Effector memory CD4-positive, alpha-beta T cell (primary cell): Measurements from ENCODE around the gene TMA7.
A peak's percentile ranks its signal among the peaks of the same experiment; 100 is the strongest.

Experiments used
- DNase-seq, 3 donors: peaks; one replicate each; pipeline ENCODE4 v3.0.0-alpha.2; 2020
- H3K27ac ChIP-seq: 2 replicates; pipeline ENCODE4 v1.7.0; 2013; ENCODE audit warnings: mild to moderate bottlenecking, low read length, moderate library complexity; ENCODE audit not compliant: insufficient read depth, poor library complexity, severe bottlenecking
- H3K27me3 ChIP-seq: replicated peaks from 2 replicates; pipeline ENCODE4 v1.7.0; 2013; ENCODE audit warnings: mild to moderate bottlenecking, low read length; ENCODE audit not compliant: insufficient read depth, control insufficient read depth, poor library complexity, severe bottlenecking
- H3K36me3 ChIP-seq: 2 replicates; pipeline ENCODE4 v1.7.0; 2013; ENCODE audit warnings: mild to moderate bottlenecking, low read length, moderate library complexity; ENCODE audit not compliant: control insufficient read depth, insufficient read depth
- H3K4me1 ChIP-seq: 2 replicates; pipeline ENCODE4 v1.7.0; 2013; ENCODE audit warnings: low read length, mild to moderate bottlenecking; ENCODE audit not compliant: control insufficient read depth, insufficient read depth, poor library complexity, severe bottlenecking
- H3K4me3 ChIP-seq: 2 replicates; pipeline ENCODE4 v1.7.0; 2013; ENCODE audit warnings: low read length, low read depth, mild to moderate bottlenecking; ENCODE audit not compliant: insufficient read depth, poor library complexity, severe bottlenecking
- H3K9me3 ChIP-seq: 2 replicates; pipeline ENCODE4 v1.7.0; 2013; ENCODE audit warnings: mild to moderate bottlenecking, low read length, moderate library complexity; ENCODE audit not compliant: control insufficient read depth

Gene TMA7

GRCh38 chr3:48422681-48423080 lies 17.4 kb upstream of the TMA7 start:
- Histone ChIP-seq H3K9me3 (no peaks in the 10 kb centered on the region), H3K27ac (no peak overlapping the region), H3K4me1 (no peaks in the 10 kb centered on the region), H3K27me3 (no peaks in the 10 kb centered on the region), H3K4me3 (no peak overlapping the region), H3K36me3 (no peaks in the 10 kb centered on the region)
- DNase-seq = no peak

DNA sequence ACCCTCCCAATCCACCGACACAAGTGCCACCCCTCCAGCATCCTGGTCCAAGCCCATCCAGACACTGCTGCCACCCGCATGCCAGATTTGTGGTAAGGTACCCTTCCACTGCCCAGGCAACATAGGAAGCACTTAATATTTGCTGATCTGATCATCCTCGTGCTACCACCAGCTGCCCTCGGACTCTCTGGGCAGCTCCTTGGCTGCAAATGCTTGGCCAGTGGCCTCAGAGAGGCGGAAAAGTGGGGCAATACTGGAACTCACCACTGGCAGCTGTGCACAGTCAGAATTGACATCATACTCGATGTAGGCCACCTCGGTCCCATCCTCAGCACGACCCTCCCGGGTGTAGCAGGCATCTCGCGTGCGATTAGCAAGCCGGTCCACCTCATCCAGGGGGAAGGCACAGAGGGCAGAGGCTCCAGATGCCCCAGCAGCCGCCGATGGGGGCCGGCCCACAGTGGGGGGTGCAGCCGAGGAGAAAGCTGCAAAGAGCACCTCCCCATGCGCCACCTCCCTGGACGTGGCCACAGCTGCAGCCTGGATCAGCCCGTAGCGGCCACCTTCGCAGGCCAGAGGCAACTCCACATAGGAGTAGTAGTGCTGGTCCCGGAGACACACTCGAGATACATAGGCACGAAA lies 16.7 kb upstream of the TMA7 start:
- Histone ChIP-seq H3K4me3 (no peak overlapping the region), H3K27me3 (no peaks in the 10 kb centered on the region), H3K4me1 (peaks cover 2% of the 10 kb centered on the region), H3K36me3 (no peaks in the 10 kb centered on the region), H3K9me3 (no peaks in the 10 kb centered on the region), H3K27ac (no peak overlapping the region)
- DNase-seq = no peak

DNA sequence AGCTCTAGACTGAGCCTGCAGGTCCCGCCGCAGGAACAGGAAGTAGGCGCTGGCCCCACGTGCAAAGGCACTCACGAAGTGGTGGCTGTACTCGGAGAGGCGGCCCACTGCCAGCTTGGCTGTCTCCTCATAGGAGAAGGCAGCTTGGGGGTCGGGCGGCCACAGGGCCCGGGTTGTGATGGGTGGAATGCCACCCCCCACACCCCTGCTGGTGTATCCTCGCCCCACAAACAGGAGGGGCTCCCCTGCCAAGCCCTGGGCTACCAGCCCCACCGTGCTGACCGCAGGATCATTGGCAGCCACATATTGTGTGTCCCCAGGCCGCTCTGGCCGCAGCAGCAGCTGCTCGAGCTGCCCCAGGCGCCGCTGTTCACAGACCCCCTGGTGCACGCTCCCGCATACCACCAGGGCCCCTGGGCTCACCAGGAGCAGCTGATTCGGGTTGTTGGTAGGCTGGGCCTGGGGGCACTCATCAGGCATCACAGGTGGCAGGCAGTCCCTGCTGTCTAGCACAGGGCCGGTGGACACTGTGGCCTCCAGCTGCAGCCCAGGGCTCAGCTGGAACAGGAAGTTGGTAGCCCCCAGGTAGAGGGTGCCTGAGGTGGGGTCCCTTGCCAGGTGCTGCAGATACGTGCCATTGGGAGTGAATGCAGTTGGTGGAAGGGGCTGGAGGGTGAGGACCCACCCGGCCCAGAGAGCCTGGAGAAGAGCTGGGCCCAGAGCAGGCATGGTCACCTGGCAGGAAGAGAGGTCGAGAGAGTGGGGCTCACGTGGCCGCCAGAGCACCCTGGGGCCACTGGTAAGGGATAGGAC lies 16.0 kb upstream of the TMA7 start:
- no peaks in the 10 kb centered on the region for H3K36me3 ChIP-seq
- H3K27ac ChIP-seq = no peak overlapping the region
- H3K4me1 ChIP-seq = peaks cover 4% of the 10 kb centered on the region
- DNase-seq = no peak
- no peaks in the 10 kb centered on the region for H3K27me3 ChIP-seq
- H3K9me3 ChIP-seq = no peaks in the 10 kb centered on the region
- H3K4me3 ChIP-seq = no peak overlapping the region

DNA sequence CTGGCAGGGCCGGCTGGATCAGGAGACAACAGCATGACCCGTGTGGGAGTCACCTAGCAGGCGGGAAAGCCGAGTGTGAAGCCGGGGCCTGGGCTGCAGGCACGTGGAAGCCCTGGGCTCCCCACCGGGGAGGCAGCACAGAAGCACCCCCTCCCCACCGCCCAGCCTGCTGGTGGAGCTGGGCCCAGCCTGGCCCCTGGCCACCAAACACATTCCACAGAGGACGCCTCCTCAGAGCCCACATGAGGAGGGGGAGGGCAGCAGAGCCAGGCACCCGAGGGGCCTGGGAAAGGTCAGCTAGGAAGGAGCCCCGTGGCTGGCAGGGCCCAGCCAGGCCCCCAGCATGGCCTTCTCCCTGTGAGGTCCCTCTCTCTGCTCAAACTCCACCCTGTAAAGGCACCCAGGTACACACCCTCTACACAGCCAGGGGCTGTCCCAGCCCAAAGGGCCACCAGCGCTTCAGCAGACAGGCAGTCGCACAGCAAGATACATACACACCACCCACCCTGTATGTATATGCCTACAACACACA lies 14.7 kb upstream of the TMA7 start:
- Histone ChIP-seq H3K27ac (no peak overlapping the region), H3K9me3 (no peaks in the 10 kb centered on the region), H3K27me3 (no peaks in the 10 kb centered on the region)

GRCh38 chr3:48426401-48426909 lies 13.6 kb upstream of the TMA7 start:
- Histone ChIP-seq H3K9me3 (no peaks in the 10 kb centered on the region), H3K4me1 (peaks cover 9% of the 10 kb centered on the region), H3K36me3 (no peaks in the 10 kb centered on the region), H3K4me3 (no peak overlapping the region), H3K27ac (no peak overlapping the region), H3K27me3 (no peaks in the 10 kb centered on the region)
- no peak for DNase-seq

More for the DNA sequence above, 14.7 kb upstream of the TMA7 start:
- Histone ChIP-seq H3K4me1 (peaks cover 9% of the 10 kb centered on the region), H3K36me3 (no peaks in the 10 kb centered on the region), H3K4me3 (no peak overlapping the region)
- no peak for DNase-seq

GRCh38 chr3:48426944-48427629 lies 13.0 kb upstream of the TMA7 start:
- Histone ChIP-seq H3K27ac (no peak overlapping the region), H3K9me3 (no peaks in the 10 kb centered on the region), H3K4me3 (no peak overlapping the region), H3K36me3 (no peaks in the 10 kb centered on the region), H3K27me3 (no peaks in the 10 kb centered on the region), H3K4me1 (peaks cover 9% of the 10 kb centered on the region)
- DNase-seq = no peak

DNA sequence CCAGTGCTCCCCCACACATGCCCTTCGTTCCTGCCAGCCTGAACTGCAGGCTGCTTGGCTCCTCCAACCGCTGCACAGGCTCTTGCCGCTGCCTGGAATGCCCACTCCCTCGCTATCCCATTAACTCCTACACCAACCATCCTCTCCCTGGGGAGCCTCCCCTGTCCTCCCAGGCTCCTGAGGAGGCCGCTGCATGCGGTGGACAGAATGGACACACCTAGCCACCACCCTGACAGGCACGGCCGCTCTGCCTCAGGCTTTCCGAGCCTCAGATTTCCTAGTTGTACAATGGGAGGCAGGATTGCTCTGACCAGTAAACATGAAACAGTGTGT lies 12.5 kb upstream of the TMA7 start:
- DNase-seq = no peak
- no peaks in the 10 kb centered on the region for H3K27me3 ChIP-seq
- H3K4me3 ChIP-seq = no peak overlapping the region
- H3K36me3 ChIP-seq = no peaks in the 10 kb centered on the region
- peaks cover 9% of the 10 kb centered on the region for H3K4me1 ChIP-seq
- H3K9me3 ChIP-seq = no peaks in the 10 kb centered on the region
- H3K27ac ChIP-seq = no peak overlapping the region

DNA sequence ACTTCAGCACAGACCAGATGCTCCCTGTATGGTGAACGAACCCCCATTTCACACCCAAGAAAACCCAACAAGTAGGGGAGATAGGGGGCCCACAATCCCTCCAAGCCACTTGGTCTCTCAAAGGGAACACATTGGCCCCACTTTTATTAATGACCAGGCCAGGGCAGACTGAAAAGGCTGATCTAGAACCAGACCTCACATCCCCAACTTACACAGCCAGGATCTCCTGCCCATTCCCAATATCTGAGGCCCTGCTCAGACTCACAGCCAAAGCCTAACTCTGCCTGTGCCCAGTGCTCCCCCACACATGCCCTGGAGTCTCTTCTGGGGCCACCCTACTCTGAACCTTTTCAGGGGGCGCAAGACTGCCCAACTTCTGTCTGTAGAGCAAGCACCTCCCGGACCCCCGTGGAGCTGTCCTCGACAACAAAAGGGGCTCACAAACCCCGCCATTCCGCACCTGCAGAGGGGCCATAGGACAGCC lies 11.9 kb upstream of the TMA7 start:
- no peak for DNase-seq
- H3K4me3 ChIP-seq = no peak overlapping the region
- no peaks in the 10 kb centered on the region for H3K9me3 ChIP-seq
- H3K27ac ChIP-seq = no peak overlapping the region
- H3K27me3 ChIP-seq = no peaks in the 10 kb centered on the region
- peaks cover 9% of the 10 kb centered on the region for H3K4me1 ChIP-seq
- H3K36me3 ChIP-seq = no peaks in the 10 kb centered on the region

GRCh38 chr3:48428572-48429316 lies 11.3 kb upstream of the TMA7 start:
- H3K4me3 ChIP-seq = peak overlapping the region; percentile 62

More at GRCh38 chr3:48428572-48429316, 11.3 kb upstream of the TMA7 start:
- Histone ChIP-seq H3K9me3 (no peaks in the 10 kb centered on the region), H3K36me3 (no peaks in the 10 kb centered on the region), H3K27ac (no peak overlapping the region), H3K27me3 (no peaks in the 10 kb centered on the region), H3K4me1 (peaks cover 9% of the 10 kb centered on the region)
- no peak for DNase-seq
